H1 (cell line): ENCODE data around the gene CDC42EP2. TPM values are rescaled to one million over a fixed set of nuclear protein-coding genes. Genes with fewer than 3 reads are reported as not detected.

Experiments
- SUZ12 ChIP-seq: fragments of 200-600 bp; sonication (generic); IDR thresholded peaks from 2 replicates; pipeline ENCODE4 v1.6.1; 2012; ENCODE audit warnings: mild to moderate bottlenecking, inconsistent platforms, low read length, moderate library complexity, mixed read lengths
- polyA plus RNA-seq, 7 experiments: library from polyadenylated mRNA; depleted of rRNA in 3 of 7; stranded (reverse) in 5 of 7; unstranded in 2 of 7; fragments of >200 nt in 5 of 7; fragments of 200-250 nt in 2 of 7; gene quantifications; 1 replicate in 5 of 7; 2 replicates in 1 of 7; 4 replicates in 1 of 7; pipeline versions ENCODE4 v1.2.1 to v1.2.3, GENCODE V29; 2011 to 2013; ENCODE audit warnings: missing spikeins in 2 of 7, mixed read lengths in 2 of 7
- total RNA-seq: library from RNA; stranded (reverse); fragmentation: NEBNext Ultra II Directional; extraction: Animal tissue kit (Norgen Biotek cat#: 25700); gene quantifications from 2 replicates; pipeline ENCODE4 v1.2.1, GENCODE V29; 2021

The CDC42EP2 gene
- total and polyA plus RNA-seq, 2 of the 8 experiments (the other 6 are each of a cell fraction or from before 2014, with no cell fraction given): 11.8 to 13.3 TPM

GRCh38 chr11:65321828-65322485 lies 7.3 kb downstream of the CDC42EP2 start (continued):
- TF ChIP-seq SUZ12: no peak
